CD4-positive, alpha-beta T cell treated with Interferon alpha-2 for 1 hour (primary cell): Measurements from ENCODE around the gene PABPC1L2B.
"Not testable (repeated sequence)": the region's sequence is repeated elsewhere in the genome, so short reads cannot be mapped to it uniquely, and the experiment has no call there.

Experiments used
- DNase-seq, 2 donors: peaks; one replicate each; pipeline ENCODE4 v3.0.0-alpha.2; 2020 to 2022

The PABPC1L2B gene

DNA sequence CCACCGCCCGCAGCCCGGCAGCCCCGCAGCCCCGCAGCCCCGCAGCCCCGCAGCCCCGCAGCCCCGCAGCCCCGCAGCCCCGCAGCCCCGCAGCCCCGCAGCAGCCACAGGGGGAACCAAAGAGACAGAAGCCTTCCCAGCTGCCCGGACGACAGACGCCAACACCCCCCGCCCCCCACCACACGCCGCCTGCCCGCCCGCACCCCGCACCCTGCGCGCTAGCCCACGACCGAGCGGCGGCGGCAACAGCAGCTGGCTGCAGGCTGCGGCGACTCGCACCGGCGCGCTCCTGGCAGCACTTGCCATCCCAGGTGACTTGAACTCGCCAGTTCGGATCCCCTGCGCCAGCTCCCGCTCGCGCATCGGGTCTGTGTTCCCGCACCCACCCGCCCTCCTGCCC, at the start of gene PABPC1L2B:
PABPC1L2B (plus strand) TSS at position 207 of the 400 bp plus-strand sequence. CDS start 704 bp downstream, outside the sequence.
- DNase-seq: not testable (repeated sequence)

DNA sequence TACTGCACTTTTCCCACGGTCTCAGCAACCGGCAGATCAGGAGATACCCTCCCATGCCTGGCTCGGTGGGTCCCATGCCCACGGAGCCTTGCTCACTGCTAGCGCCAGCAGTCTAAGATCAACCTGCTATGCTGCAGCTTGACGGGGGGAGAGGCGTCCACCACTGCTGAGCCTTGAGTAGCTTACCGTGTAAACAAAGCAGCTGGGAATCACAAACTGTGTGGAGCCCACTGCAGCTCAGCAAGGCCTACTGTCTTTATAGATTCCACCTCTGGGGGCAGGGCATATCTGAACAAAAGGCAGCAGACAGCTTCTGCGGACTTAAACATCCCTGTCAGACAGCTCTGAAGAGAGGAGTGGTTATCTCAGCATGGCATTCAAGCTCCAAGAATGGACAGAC, 42.8 kb upstream of the PABPC1L2B start:
- not testable (repeated sequence) for DNase-seq

DNA sequence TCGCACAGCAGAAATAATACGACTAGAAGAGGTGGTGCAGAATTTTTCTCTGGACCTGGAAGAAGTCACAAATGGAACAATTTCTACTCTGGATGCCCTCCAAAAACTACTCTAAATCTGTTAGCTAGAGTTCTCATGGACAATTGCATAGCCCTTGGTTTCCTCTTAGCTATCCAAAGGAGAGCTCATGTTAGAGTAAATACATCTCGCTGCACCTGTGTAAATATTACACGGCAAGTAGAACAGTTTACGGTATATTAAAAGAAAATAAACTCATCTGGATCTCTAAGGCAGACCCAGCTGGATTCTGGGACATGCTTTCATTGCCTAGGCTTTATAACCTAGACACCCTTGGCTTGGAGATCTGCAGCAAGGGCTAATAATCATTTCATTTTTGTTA, 30.9 kb upstream of the PABPC1L2B start:
- DNase-seq: not testable (repeated sequence)

DNA sequence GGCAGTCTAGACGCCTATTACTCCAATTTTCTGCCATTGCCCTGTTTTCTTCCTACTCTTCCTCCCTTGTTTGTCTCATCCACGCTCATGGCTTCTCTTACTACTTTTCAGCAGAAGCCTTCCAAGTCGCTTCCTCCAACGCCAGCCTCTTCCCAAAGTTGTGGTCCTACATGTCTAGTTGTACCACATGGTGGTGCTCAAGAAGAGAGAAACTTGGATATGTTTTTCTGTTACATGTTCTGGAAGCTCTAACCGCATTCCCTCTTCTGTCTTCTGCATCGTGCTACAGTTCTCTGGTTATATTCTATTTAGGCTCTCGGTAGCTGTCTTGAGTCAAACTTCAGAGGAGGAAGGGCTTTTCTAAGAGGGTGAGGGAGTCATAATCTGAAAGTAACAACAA, 27.9 kb upstream of the PABPC1L2B start:
- DNase-seq: not testable (repeated sequence)

DNA sequence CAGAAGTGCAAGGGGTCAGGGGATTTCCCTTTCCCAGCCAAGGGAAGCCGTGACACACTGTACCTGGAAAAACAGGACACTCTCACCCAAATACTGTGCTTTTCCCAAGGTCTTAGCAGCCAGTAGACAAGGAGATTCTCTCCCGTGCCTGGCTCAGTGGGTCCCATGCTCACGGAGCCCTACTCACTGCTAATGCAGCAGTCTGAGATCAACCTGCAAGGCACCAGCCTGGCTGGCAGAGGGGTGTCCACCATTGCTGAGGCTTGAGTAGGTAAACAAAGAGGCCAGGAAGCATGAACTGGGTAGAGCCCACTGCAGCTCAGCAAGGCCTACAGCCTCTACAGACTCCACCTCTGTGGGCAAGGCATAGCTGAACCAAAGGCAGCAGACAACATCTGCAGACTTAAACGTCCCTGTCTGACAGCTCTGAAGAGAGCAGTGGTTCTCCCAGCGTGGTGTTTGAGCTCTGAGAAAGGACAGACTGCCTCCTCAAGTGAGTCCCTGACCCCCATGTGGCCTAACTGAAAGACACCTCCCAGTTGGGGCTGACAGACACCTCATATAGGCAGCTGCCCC, 21.8 kb upstream of the PABPC1L2B start:
- DNase-seq: not testable (repeated sequence)

DNA sequence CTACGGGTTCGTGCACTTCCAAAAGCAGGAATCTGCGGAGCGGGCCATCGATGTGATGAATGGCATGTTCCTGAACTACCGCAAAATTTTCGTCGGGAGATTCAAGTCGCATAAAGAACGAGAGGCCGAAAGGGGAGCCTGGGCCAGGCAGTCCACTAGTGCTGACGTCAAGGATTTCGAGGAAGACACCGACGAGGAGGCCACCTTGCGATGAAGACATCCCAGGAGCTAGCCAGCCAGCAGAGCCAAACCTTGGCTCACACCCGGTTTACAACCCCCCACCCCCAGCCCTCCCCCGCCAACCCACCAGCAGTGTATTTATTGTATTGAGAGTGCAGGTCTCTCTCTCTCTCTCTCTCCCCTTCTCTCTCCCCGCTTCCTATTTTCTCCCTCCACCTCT, 1.3 kb downstream of the PABPC1L2B start:
- DNase-seq: not testable (repeated sequence)

DNA sequence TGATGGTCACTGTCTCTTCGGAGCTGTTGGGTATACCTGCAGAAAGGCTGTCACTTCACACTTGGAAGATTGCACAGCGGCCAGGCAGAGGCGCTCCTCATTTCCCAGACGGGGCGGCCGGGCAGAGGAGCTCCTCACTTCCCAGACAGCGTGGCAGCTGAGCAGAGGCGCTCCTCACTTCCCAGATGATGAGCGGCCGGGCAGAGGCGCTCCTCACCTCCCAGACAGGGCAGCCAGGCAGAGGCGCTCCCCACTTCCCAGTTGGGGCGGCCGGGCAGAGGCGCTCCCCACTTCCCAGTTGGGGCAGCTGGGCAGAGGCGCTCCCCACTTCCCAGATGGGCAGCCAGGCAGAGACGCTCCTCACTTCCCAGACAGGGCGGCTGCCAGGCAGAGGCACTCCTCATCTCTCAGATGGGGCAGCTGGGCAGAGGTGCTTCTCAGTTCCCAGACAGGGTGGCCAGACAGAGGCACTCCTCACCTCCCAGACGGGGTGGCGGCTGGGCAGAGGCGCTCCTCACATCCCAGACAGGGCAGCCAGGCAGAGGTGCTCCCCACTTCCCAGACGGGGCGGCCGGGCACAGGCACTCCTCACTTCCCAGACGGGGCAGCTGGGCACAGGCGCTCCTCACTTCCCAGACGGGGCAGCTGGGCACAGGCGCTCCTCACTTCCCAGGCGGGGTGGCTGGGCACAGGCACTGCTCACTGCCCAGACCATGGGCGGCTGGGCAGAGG, 18.8 kb downstream of the PABPC1L2B start:
- DNase-seq: no peak

DNA sequence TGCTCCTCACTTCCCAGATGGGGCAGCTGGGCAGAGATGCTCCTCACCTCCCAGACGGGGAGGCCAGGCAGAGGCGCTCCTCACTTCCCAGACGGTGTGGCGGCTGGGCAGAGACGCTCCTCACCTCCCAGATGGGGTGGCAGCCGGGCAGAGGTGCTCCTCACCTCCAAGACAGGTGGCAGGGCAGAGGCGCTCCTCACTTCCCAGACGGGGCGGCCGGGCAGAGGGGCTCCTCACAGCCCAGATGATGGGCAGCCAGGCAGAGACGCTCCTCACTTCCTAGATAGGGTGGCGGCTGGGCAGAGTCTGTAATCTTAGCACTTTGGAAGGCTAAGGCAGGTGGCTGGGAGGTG, 19.3 kb downstream of the PABPC1L2B start:
- not testable (repeated sequence) for DNase-seq

DNA sequence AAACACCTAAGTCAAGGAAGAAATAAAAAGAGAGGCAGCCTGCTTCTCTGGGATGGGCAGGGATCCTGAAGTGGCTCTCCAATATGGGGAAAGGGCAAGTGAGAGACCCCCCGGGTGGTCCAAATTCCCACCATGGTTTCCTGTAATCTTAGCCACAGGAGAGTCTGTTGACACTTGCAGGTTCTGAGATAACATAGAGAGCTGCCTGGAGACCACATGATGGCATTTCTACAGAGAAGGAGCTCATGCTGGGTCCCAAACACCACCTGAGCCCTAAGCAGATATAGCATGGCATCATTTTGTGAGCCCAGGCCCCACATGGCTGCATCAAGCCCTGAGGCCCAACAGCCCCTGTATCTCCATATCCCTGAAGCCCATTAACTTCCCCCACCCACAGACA, 26.1 kb downstream of the PABPC1L2B start:
- DNase-seq: no peak
